Measurements from ENCODE around the gene STAG3. TPM values are rescaled to one million over a fixed set of nuclear protein-coding genes. Genes with fewer than 3 reads are reported as not detected.

Gene STAG3
- total and polyA plus RNA-seq, 2 of the 4 experiments (the other 2 are of a cell fraction), result 0.36 to 0.65 TPM

GRCh38 chr7:100154651-100155491 is 22.8 kb upstream of the STAG3 start (continued):
- TF ChIP-seq ELK1 (IDR thresholded peaks at IDR 0.05; ENCODE audit: borderline replicate concordance, low read depth, low read length) (no peak), CEBPB (IDR thresholded peaks at IDR 0.05; ENCODE audit: low read depth, low read length) (no peak), BHLHE40 (IDR thresholded peaks at IDR 0.05; ENCODE audit: low read depth, low read length) (no peak), RFX5 (IDR thresholded peaks at IDR 0.05; ENCODE audit: low read depth, low read length) (no peak)

All from IMR-90 (cell line).